Heart left ventricle (tissue), 13 donors: Measurements from ENCODE around the gene SLC9A9.

ENCODE experiments used
- CTCF ChIP-seq, 12 donors: fragments of 200-600 bp; sonication (generic) in 4 of 12; IDR thresholded peaks; one replicate each; pipeline versions ENCODE4 v1.5.0 to v1.8.0; 2018 to 2022; ENCODE audit warnings: antibody characterized with exemption in 12 of 12, mild to moderate bottlenecking in 5 of 12
- POLR2A ChIP-seq, 2 donors: fragments of 450-650 bp; IDR thresholded peaks; one replicate each; pipeline ENCODE4 v1.6.1; 2017; ENCODE audit warnings: antibody characterized with exemption in 2 of 2, mild to moderate bottlenecking in 2 of 2, moderate library complexity in 2 of 2
- donor health status: ischemic (EF 13 %, LVEDD 7.1; RV severe dilation, severe dysfunction).
- donor health status: DM: no; HTN: yes; CAD: no.
- donor health status: DM: no; HTN: no; CAD: no.
- donor health status: ischemic (EF 25% LVEDD 6.9; RV normal size, moderate dysfunction).
- donor health status: ischemic (EF 25% LVEDD 5.7; RV mildly dilated, moderate dysfunction).
- donor health status: ischemic (EF 35%, LVEDD 5.7; RV mildly dilated, moderate dysfunction).
- donor health status: nonischemic (EF 11% LVEDD 7.7; RV severe dilation, severe dysfunction).
- donor health status: DM: yes; HTN: yes; CAD: no.
- donor health status: PGD.
- donor health status: ischemic (EF 29% LVEDD 5.4; RV normal size, mild dysfunction).
- donor health status: nonischemic (EF 23%, LVEDD 6.1; RV moderate dilation, normal function).

GRCh38 chr3:143484846-143485512 is 363.3 kb downstream of the SLC9A9 start:
- TF ChIP-seq CTCF (IDR thresholded peaks at IDR 0.05) (no peak), POLR2A (IDR thresholded peaks at IDR 0.05) (no peak)
